Glutamatergic neuron (in vitro differentiated cells): ENCODE data around the gene ZFYVE19. TPM values are rescaled to one million over a fixed set of nuclear protein-coding genes. Genes with fewer than 3 reads are reported as not detected.

Experiments
- DNase-seq: peaks from one replicate; pipeline ENCODE4 v3.0.0; 2022
- H3K27ac Mint-ChIP-seq: one replicate; pipeline ENCODE4 v1.8.0; 2020; ENCODE audit warnings: mild to moderate bottlenecking, mixed read lengths, inconsistent platforms; ENCODE audit not compliant: unreplicated experiment
- H3K27me3 Mint-ChIP-seq: one replicate; pipeline ENCODE4 v1.8.0; 2020; ENCODE audit warnings: mild to moderate bottlenecking, moderate library complexity, mixed read lengths, inconsistent platforms; ENCODE audit not compliant: unreplicated experiment
- H3K36me3 Mint-ChIP-seq: one replicate; pipeline ENCODE4 v1.8.0; 2020; ENCODE audit warnings: mild to moderate bottlenecking, mixed read lengths, inconsistent platforms; ENCODE audit not compliant: unreplicated experiment
- H3K4me1 Mint-ChIP-seq: one replicate; pipeline ENCODE4 v1.8.0; 2020; ENCODE audit warnings: mild to moderate bottlenecking, low read depth, mixed read lengths, inconsistent platforms; ENCODE audit not compliant: unreplicated experiment
- H3K4me3 Mint-ChIP-seq: one replicate; pipeline ENCODE4 v1.8.0; 2020; ENCODE audit warnings: mild to moderate bottlenecking, mixed read lengths, inconsistent platforms; ENCODE audit not compliant: unreplicated experiment
- H3K9me3 Mint-ChIP-seq: one replicate; pipeline ENCODE4 v1.8.0; 2020; ENCODE audit warnings: mild to moderate bottlenecking, moderate library complexity, mixed read lengths, inconsistent platforms; ENCODE audit not compliant: unreplicated experiment
- total RNA-seq: library from RNA; stranded (reverse); fragmentation: NEBNext Ultra II Directional; extraction: Animal tissue kit (Norgen Biotek cat#: 25700); gene quantifications from one replicate; pipeline ENCODE4 v1.2.1, GENCODE V29; 2021; ENCODE audit not compliant: unreplicated experiment
- TF ChIP-seq, protein P1 (sequence below): fragments of 200-600 bp; sonication (generic); IDR thresholded peaks from one replicate; pipeline ENCODE4 v1.5.0; 2021; ENCODE audit not compliant: partially characterized antibody, unreplicated experiment

ZFYVE19 gene
- total RNA-seq, 1 donor from 2014 or later: 11.8 TPM

DNA sequence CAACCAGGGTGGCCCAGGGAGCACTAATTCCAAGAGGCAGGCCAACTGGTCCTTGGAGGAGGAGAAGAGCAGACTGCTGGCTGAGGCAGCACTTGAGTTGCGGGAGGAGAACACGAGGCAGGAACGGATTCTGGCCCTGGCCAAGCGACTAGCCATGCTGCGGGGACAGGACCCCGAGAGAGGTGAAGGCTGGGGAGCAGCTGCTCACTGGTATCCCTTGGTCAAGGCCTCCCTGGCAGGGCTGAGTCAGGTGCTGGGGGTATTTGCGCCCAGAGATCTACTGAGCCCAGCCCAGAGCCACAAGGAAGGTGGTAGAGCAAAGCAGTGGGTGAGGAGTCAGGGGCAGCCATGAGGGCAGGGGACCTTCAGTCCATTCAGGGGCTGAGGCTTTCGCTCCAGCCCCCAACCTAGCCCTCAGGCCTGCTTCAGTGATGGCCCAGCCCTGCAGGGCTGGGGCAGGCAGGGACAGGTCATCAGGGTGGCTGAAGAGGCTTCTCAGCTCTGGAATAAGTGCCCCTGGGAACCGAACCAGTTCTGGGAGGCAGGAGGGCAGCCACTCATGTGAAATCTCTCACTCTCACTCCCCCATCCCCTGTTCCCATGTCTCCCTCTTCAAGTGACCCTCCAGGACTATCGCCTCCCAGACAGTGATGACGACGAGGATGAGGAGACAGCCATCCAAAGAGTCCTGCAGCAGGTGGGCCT, 6.0 kb downstream of the ZFYVE19 start:
- Mint-ChIP-seq H3K27ac (no peak overlapping the region), H3K4me1 (peaks cover 5% of the 10 kb centered on the region), H3K9me3 (peaks cover 4% of the 10 kb centered on the region), H3K36me3 (peaks cover 4% of the 10 kb centered on the region), H3K27me3 (no peaks in the 10 kb centered on the region), H3K4me3 (no peak overlapping the region)
- TF ChIP-seq, protein P1, sequence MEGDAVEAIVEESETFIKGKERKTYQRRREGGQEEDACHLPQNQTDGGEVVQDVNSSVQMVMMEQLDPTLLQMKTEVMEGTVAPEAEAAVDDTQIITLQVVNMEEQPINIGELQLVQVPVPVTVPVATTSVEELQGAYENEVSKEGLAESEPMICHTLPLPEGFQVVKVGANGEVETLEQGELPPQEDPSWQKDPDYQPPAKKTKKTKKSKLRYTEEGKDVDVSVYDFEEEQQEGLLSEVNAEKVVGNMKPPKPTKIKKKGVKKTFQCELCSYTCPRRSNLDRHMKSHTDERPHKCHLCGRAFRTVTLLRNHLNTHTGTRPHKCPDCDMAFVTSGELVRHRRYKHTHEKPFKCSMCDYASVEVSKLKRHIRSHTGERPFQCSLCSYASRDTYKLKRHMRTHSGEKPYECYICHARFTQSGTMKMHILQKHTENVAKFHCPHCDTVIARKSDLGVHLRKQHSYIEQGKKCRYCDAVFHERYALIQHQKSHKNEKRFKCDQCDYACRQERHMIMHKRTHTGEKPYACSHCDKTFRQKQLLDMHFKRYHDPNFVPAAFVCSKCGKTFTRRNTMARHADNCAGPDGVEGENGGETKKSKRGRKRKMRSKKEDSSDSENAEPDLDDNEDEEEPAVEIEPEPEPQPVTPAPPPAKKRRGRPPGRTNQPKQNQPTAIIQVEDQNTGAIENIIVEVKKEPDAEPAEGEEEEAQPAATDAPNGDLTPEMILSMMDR: no peak
- no peak for DNase-seq

DNA sequence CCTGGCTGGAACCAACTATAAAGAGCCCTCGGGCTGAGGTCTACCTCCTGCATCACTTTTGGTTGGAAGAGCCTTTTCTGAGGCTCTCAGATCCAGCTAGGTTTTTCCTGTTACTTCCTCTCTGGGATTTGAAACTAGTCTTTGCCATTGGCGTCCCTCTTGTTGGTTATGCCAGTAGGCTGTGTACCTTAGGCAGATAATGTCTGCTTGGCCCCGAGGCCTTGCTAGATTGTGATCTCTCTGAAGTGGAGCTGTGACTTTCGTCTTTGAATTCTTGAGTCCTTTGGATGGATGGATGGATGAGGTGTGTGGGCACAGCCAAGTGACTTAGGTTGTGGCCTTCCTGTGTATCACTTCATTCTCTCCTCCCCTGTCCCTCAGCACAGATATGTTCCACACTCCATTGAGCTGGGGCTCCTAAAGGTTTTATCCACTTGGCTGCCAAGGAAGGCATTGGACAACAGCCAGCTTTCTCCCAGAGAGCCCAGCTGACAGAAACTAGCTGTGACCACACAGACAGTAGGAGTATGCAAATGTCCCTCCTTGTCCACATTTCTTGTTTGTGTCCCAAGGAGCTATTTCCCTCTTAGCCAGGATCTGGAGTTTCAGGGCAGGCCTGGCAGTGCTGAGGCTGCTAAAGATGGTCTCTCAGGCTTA, 8.3 kb downstream of the ZFYVE19 start:
- Mint-ChIP-seq H3K4me1 (no peaks in the 10 kb centered on the region), H3K27me3 (no peaks in the 10 kb centered on the region), H3K4me3 (no peak overlapping the region), H3K9me3 (peaks cover 2% of the 10 kb centered on the region), H3K27ac (no peak overlapping the region), H3K36me3 (peaks cover 4% of the 10 kb centered on the region)
- TF ChIP-seq, protein P1: no peak
- no peak for DNase-seq

GRCh38 chr15:40819048-40819447, 12.2 kb downstream of the ZFYVE19 start:
- H3K4me3 Mint-ChIP-seq: no peak overlapping the region
- H3K4me1 Mint-ChIP-seq: no peaks in the 10 kb centered on the region
- H3K27me3 Mint-ChIP-seq: no peaks in the 10 kb centered on the region
- DNase-seq: no peak
- H3K27ac Mint-ChIP-seq: no peak overlapping the region
- peaks cover 4% of the 10 kb centered on the region for H3K36me3 Mint-ChIP-seq
- TF ChIP-seq, protein P1: no peak
- H3K9me3 Mint-ChIP-seq: peaks cover 2% of the 10 kb centered on the region

DNA sequence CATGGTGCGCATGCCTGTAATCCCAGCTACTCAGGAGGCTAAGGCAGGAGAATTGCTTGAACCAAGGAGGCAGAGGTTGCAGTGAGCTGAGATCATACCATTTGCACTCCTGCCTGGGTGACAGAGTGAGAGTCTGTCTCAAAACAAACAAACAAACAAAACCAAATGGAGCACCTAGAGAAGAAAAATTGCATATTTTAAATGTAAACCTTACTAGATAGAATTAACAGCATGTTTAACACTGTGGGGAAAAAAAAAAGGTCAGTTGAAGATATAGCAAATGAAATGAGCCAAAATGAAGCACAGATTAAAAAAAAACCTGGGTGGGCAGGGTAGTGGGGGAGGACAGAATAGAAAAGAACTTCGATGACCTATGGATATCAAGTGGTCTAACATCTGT, 14.3 kb downstream of the ZFYVE19 start:
- Mint-ChIP-seq H3K9me3 (no peaks in the 10 kb centered on the region), H3K4me1 (no peaks in the 10 kb centered on the region), H3K27me3 (peaks cover 2% of the 10 kb centered on the region), H3K27ac (no peak overlapping the region), H3K36me3 (no peaks in the 10 kb centered on the region), H3K4me3 (no peak overlapping the region)
- TF ChIP-seq, protein P1: no peak
- DNase-seq: no peak
